Ectodermal cell (in vitro differentiated cells): ENCODE results near the gene UBE2Q1.
"Not testable (repeated sequence)": the region's sequence is repeated elsewhere in the genome, so short reads cannot be mapped to it uniquely, and the experiment has no call there.

Experiments
- H3K27ac ChIP-seq: 2 replicates; pipeline ENCODE4 v1.7.0; 2013; ENCODE audit warnings: mild to moderate bottlenecking, low read depth, low read length; ENCODE audit not compliant: insufficient read depth, poor library complexity, severe bottlenecking
- H3K27me3 ChIP-seq: 2 replicates; pipeline ENCODE4 v1.7.0; 2013; ENCODE audit warnings: mild to moderate bottlenecking, low read length; ENCODE audit not compliant: insufficient read depth, control insufficient read depth, poor library complexity, severe bottlenecking
- H3K36me3 ChIP-seq: one replicate; pipeline ENCODE4 v1.7.0; 2013; ENCODE audit warnings: low read length; ENCODE audit not compliant: control insufficient read depth, insufficient read depth
- H3K4me1 ChIP-seq: one replicate; pipeline ENCODE4 v1.7.0; 2013; ENCODE audit warnings: low read length; ENCODE audit not compliant: control insufficient read depth, insufficient read depth
- H3K4me3 ChIP-seq: 2 replicates; pipeline ENCODE4 v1.7.0; 2013; ENCODE audit warnings: low read depth, low read length, control low read depth; ENCODE audit not compliant: insufficient read depth
- H3K9me3 ChIP-seq: 2 replicates; pipeline ENCODE4 v1.7.0; 2013; ENCODE audit warnings: mild to moderate bottlenecking, low read length, moderate library complexity; ENCODE audit not compliant: control insufficient read depth
- WGBS, 2 experiments: methylation state at CpG; one replicate each; pipeline ENCODE4 v1.1.7; 2013; ENCODE audit warnings: missing lambda C conversion rate in 2 of 2; 5-methylcytosine and 5-hydroxymethylcytosine counted together

Gene UBE2Q1

DNA sequence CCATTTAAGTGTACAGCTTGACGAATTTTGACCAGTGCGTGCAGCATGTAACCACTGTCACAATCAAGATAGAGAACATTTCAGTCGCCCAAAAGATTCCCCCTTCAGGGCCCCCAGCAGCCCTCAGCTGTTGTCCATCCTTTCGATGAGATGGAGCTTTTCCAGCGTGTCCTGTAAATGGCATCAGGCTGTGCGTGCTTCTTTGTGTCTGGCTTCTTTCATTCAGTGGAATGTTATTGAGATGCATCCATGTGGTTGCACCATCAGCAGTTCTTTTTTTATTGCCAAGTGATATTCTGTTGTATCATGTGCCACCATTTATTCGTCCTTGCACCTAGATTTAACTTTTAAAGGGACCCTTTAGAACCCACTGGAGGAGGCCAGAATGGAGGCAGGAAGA, 21.9 kb downstream of the UBE2Q1 start:
- Histone ChIP-seq H3K4me3 (no peak overlapping the region), H3K27me3 (no peaks in the 10 kb centered on the region), H3K27ac (no peak overlapping the region), H3K9me3 (no peaks in the 10 kb centered on the region), H3K36me3 (no peaks in the 10 kb centered on the region), H3K4me1 (no peaks in the 10 kb centered on the region)
- 89 to 95% methylated on average over 7 of the region's 7 CpGs for WGBS, 2 experiments

DNA sequence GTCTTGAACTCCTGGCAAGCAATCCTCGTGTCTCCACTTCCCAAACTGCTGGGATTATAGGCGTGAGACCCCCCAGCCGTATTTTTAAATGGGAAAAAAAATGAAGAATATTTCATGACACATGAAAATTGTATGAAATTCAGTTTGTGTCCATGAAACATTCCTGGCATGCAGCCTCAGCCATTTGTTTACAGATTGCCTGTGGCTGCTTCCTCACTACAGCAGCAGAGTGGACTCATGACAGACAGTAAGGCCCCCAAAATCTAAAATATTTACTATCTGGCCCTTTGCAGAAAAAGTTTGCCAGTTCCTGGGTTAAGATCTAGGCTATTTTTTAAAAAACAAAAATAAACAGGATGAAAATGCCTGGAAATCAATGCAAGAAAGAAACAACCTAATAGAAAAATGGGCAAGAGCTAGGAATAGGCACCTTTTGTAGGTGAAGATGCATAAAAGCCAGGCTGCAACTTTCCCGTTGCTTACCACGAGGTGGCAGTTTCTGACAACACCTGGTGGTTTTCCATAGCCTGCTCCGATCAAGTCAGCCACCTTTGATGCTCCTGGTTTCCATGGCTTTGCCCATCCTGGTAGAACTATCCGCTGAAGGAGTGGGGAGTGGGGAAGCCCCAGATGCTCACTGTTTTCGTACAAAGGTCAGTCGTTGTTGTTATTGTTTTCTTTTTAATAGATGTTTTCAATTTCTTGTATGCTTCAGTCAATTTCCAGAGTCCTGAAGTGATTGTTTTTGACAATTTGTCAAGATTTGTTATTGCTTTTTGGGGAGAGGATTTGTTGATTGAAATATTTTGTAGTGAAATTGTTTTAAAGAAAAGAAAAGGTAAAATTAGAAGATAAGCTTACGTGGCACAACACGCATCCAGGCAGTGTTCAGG, 24.3 kb downstream of the UBE2Q1 start:
- Histone ChIP-seq H3K27me3 (no peaks in the 10 kb centered on the region), H3K9me3 (no peaks in the 10 kb centered on the region), H3K4me3 (no peak overlapping the region), H3K4me1 (no peaks in the 10 kb centered on the region), H3K27ac (no peak overlapping the region), H3K36me3 (no peaks in the 10 kb centered on the region)
- WGBS, 2 experiments, result 49 to 52% methylated on average over 11 of the region's 11 CpGs

DNA sequence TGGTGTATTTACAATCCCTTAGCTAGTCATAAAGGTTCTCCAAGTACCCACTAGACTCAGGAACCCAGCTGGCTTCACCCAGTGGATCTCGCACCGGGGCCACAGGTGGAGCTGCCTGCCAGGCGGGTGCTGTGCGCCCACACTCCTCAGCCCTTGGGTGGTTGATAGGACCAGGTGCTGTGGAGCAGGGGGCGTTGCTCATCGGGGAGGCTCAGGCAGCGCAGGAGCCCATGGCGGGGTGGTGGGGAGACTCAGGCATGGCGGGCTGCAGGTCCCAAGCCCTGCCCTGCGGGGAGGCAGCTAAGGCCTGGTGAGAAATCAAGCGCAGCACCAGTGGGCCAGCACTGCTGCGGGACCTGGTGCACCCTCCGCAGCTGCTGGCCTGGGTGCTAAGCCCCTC, 26.5 kb downstream of the UBE2Q1 start:
- 96% methylated on average over 13 of the region's 13 CpGs for WGBS, 2 experiments

DNA sequence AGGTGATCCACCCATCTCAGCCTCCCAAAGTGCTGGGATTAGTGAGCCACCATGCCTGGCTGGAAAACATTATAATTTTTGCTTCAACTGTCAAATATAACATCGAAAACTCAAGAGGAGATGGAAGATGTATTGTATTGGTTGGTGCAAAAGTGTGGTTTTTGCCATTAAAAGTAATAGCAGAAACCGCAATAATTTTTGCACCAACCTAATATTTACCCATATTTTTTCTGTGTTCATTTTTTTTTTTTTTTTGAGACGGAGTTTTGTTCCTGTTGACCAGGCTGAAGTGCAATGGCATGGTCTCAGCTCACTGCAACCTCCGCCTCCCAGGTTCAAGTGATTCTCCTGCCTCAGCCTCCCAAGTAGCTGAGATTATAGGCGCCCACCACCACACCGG, 29.2 kb downstream of the UBE2Q1 start:
- H3K27ac ChIP-seq, result no peak overlapping the region
- no peaks in the 10 kb centered on the region for H3K27me3 ChIP-seq
- WGBS, 2 experiments, result 88 to 95% methylated on average over 5 to 6 of the region's 6 CpGs
- H3K9me3 ChIP-seq, result no peaks in the 10 kb centered on the region
- H3K4me3 ChIP-seq, result no peak overlapping the region
- no peaks in the 10 kb centered on the region for H3K36me3 ChIP-seq
- H3K4me1 ChIP-seq, result no peaks in the 10 kb centered on the region

More for the DNA sequence above, 26.5 kb downstream of the UBE2Q1 start:
- not testable (repeated sequence) for H3K4me1 ChIP-seq, H3K36me3 ChIP-seq, H3K27me3 ChIP-seq, H3K9me3 ChIP-seq, H3K4me3 ChIP-seq, H3K27ac ChIP-seq

DNA sequence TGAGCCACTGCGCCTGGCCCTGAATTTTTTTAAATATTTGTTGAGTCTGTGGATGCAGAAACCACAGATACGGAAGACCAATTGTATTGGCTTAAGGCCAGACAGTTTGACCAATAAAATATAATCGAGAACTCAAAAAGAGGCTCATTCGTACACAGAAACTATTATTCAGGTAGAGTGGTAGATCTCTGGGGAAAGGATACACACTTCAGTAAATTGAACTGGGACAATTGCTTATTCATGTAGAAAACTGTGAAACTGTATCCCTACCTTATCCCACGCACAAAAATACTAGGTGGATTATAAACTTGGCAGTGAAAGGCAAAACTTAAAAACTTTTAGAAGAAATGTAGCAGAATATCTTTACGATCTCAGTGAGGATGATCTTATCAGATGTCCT, 31.3 kb downstream of the UBE2Q1 start:
- 79 to 98% methylated on average over 5 to 6 of the region's 6 CpGs for WGBS, 2 experiments

DNA sequence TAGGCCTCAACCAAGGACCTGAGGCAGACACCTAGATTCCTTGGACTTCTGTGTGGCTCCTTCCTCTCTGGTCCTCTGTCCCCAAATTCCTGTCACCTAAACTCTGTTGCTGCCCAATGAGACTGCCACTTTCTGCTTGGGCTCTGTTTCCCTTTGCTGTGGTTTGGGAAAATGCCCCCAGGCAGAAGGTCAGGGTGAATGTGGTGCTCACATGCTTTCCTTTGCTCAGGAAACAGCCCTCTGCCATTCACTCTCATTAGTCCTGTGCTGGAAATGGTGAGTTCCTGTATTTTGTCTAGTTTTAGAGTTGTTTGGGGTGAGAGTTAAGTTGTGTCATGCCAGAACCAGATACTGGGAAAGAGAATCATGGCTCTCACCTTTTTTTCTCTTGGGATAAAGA, 33.6 kb downstream of the UBE2Q1 start:
- no peak overlapping the region for H3K4me3 ChIP-seq
- H3K36me3 ChIP-seq, result no peaks in the 10 kb centered on the region
- no peaks in the 10 kb centered on the region for H3K27me3 ChIP-seq
- H3K27ac ChIP-seq, result no peak overlapping the region
- H3K4me1 ChIP-seq, result no peaks in the 10 kb centered on the region
- no peaks in the 10 kb centered on the region for H3K9me3 ChIP-seq

More for the DNA sequence above, 31.3 kb downstream of the UBE2Q1 start:
- Histone ChIP-seq H3K4me3 (no peak overlapping the region), H3K36me3 (no peaks in the 10 kb centered on the region), H3K27ac (no peak overlapping the region), H3K27me3 (no peaks in the 10 kb centered on the region), H3K9me3 (no peaks in the 10 kb centered on the region), H3K4me1 (no peaks in the 10 kb centered on the region)

DNA sequence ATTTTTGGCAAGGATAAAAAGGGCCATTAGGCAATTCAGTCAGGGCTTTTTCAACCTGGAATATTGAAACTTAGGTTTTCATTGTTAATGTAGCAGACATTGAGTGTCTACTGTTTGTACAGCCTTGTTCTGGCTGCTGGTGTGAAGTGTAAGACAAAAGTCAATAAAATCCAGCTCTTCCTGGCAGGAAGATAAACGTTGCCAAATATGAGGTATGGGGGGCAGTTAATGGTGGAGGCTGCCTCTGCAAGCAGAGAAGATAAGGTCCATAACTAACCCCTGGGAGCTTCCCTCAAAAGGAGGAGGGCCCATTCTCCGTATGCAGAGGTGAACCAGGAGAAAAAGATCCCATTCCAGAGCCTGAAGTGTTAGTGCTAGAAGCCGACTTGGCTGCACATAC, 36.8 kb downstream of the UBE2Q1 start:
- H3K27ac ChIP-seq, result no peak overlapping the region
- H3K27me3 ChIP-seq, result no peaks in the 10 kb centered on the region
- H3K9me3 ChIP-seq, result no peaks in the 10 kb centered on the region
- no peaks in the 10 kb centered on the region for H3K4me1 ChIP-seq
- no peak overlapping the region for H3K4me3 ChIP-seq
- no peaks in the 10 kb centered on the region for H3K36me3 ChIP-seq
- WGBS, 2 experiments, result 78 to 82% methylated on average over 3 of the region's 3 CpGs

DNA sequence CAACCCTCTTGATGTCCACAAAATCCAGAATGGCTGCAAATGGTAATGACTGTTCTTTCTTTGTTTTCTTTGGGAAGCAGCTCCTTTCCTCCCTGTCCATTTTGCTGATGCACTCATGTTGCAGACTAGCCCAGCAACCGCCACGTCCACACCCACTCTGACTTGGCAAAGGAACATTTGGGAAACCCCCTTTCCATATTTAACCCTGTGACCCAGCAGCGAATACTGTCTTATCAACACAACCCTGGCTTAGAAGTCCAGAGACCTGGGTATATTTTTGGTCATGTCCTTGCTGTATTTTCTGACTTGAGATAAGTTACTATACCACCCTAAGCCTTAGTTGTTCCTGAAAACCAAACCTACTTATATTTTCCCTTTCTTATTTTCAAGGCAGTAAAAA, 38.1 kb downstream of the UBE2Q1 start:
- H3K36me3 ChIP-seq, result no peaks in the 10 kb centered on the region
- no peaks in the 10 kb centered on the region for H3K4me1 ChIP-seq
- WGBS, 2 experiments, result 93 to 99% methylated on average over 3 of the region's 3 CpGs
- no peak overlapping the region for H3K4me3 ChIP-seq
- no peak overlapping the region for H3K27ac ChIP-seq
- H3K9me3 ChIP-seq, result no peaks in the 10 kb centered on the region
- H3K27me3 ChIP-seq, result no peaks in the 10 kb centered on the region

DNA sequence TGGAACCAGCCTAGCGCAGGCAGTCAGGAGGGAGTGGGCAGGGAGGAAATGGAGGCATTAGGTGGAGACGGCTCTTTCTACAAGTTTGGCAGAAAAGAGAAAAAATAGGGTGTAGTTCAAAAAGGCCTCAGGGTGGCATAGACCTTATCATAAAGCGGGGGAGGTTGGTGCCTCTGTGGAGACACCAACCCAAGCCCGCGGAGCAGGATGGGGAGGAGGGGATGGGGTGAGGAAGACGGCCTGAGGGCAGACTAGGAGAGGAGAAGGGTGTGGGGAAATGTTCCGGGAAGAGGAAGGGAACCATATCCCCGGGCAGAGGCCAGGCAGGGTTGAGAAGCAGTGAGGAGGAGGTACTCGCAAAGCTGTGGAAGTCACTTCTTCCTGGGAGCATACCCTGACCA, 38.9 kb downstream of the UBE2Q1 start:
- no peaks in the 10 kb centered on the region for H3K9me3 ChIP-seq
- no peaks in the 10 kb centered on the region for H3K27me3 ChIP-seq
- H3K36me3 ChIP-seq, result no peaks in the 10 kb centered on the region
- H3K4me3 ChIP-seq, result no peak overlapping the region
- H3K4me1 ChIP-seq, result no peaks in the 10 kb centered on the region
- H3K27ac ChIP-seq, result no peak overlapping the region
- WGBS, 2 experiments, result 83 to 84% methylated on average over 9 of the region's 9 CpGs

DNA sequence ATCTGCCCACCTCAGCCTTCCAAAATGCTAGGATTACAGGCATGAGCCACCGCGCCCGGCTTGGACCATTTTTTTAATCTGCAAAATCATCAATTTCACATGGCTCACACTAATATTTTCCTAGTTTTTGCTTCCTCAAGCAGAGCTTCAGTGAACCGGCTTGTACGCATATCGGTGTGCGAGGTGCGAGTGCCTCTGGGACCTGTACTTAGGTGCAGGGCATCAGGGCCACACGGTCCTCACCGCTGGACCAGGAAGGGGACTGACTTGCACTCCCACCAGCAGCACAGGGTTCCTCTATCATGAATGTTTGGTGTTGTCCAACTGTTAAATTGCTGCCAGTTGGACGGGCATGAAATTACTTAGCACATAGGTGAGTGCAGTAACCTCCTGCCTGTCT, 40.8 kb downstream of the UBE2Q1 start:
- H3K9me3 ChIP-seq, result no peaks in the 10 kb centered on the region
- H3K27ac ChIP-seq, result no peak overlapping the region
- H3K4me3 ChIP-seq, result no peak overlapping the region
- no peaks in the 10 kb centered on the region for H3K36me3 ChIP-seq
- no peaks in the 10 kb centered on the region for H3K4me1 ChIP-seq
- H3K27me3 ChIP-seq, result no peaks in the 10 kb centered on the region
- WGBS, 2 experiments, result 93 to 95% methylated on average over 11 of the region's 11 CpGs
